Stomach smooth muscle (tissue), 2 donors: ENCODE results near the gene BNC2.
"Not testable (repeated sequence)": the region's sequence is repeated elsewhere in the genome, so short reads cannot be mapped to it uniquely, and the experiment has no call there.

ENCODE experiments used
- H3K27ac ChIP-seq: one replicate; pipeline ENCODE4 v1.7.0; 2013; ENCODE audit warnings: mild to moderate bottlenecking, low read length, inconsistent platforms
- H3K27me3 ChIP-seq, 2 donors: one replicate each; pipeline ENCODE4 v1.7.0; 2013; ENCODE audit warnings: low read length in 2 of 2; ENCODE audit not compliant: insufficient read depth in 2 of 2, control insufficient read depth in 1 of 2
- H3K36me3 ChIP-seq, 2 donors: one replicate each; pipeline ENCODE4 v1.7.0; 2013; ENCODE audit warnings: low read length in 2 of 2; ENCODE audit not compliant: control insufficient read depth in 2 of 2, insufficient read depth in 2 of 2
- H3K4me1 ChIP-seq: one replicate; pipeline ENCODE4 v1.7.0; 2013; ENCODE audit warnings: low read length; ENCODE audit not compliant: control insufficient read depth, insufficient read depth
- H3K4me3 ChIP-seq, 2 donors: one replicate each; pipeline ENCODE4 v1.7.0; 2013; ENCODE audit warnings: low read length in 2 of 2
- H3K9ac ChIP-seq, 2 donors: one replicate each; pipeline ENCODE4 v1.7.0; 2013; ENCODE audit warnings: low read length in 2 of 2, mild to moderate bottlenecking in 1 of 2
- H3K9me3 ChIP-seq, 2 donors: one replicate each; pipeline ENCODE4 v1.7.0; 2013; ENCODE audit warnings: low read length in 2 of 2; ENCODE audit not compliant: control insufficient read depth in 2 of 2
- donor health status: healthy.
- donor health status: Pancreatic carcinoma.

Gene BNC2

GRCh38 chr9:16441791-16442190 is 428.7 kb downstream of the BNC2 start:
- Histone ChIP-seq H3K4me1 (no peaks in the 10 kb centered on the region), H3K4me3 (no peak overlapping the region), H3K9ac (no peak overlapping the region), H3K27me3 (no peaks in the 10 kb centered on the region), H3K36me3 (no peaks in the 10 kb centered on the region), H3K9me3 (no peaks in the 10 kb centered on the region), H3K27ac (no peak overlapping the region)

GRCh38 chr9:16438831-16439230 is 431.6 kb downstream of the BNC2 start:
- H3K27ac ChIP-seq, H3K4me3 ChIP-seq, H3K4me1 ChIP-seq, H3K9me3 ChIP-seq, H3K27me3 ChIP-seq, H3K9ac ChIP-seq: not testable (repeated sequence)
- peaks cover 3 to 11% of the 10 kb centered on the region in 2 donors for H3K36me3 ChIP-seq

- Histone ChIP-seq H3K9ac (no peak overlapping the region), H3K4me1 (no peaks in the 10 kb centered on the region), H3K36me3 (peaks cover 3 to 11% of the 10 kb centered on the region in 2 donors), H3K4me3 (no peak overlapping the region), H3K9me3 (no peaks in the 10 kb centered on the region), H3K27me3 (no peaks in the 10 kb centered on the region), H3K27ac (no peak overlapping the region)
Observed at GRCh38 chr9:16436545-16436944, 433.9 kb downstream of the BNC2 start.

GRCh38 chr9:16434526-16434925 is 435.9 kb downstream of the BNC2 start:
- Histone ChIP-seq H3K9me3 (no peaks in the 10 kb centered on the region), H3K9ac (no peak overlapping the region), H3K4me1 (no peaks in the 10 kb centered on the region), H3K36me3 (peaks cover 3 to 11% of the 10 kb centered on the region in 2 donors), H3K27ac (no peak overlapping the region), H3K27me3 (no peaks in the 10 kb centered on the region), H3K4me3 (no peak overlapping the region)

GRCh38 chr9:16433494-16433893 is 437.0 kb downstream of the BNC2 start:
- Histone ChIP-seq H3K27ac (no peak overlapping the region), H3K9me3 (no peaks in the 10 kb centered on the region), H3K4me3 (no peak overlapping the region), H3K27me3 (no peaks in the 10 kb centered on the region), H3K36me3 (peaks cover 3 to 11% of the 10 kb centered on the region in 2 donors), H3K4me1 (no peaks in the 10 kb centered on the region), H3K9ac (no peak overlapping the region)

GRCh38 chr9:16431666-16432392 is 438.6 kb downstream of the BNC2 start:
- H3K9ac ChIP-seq, result no peak overlapping the region
- H3K4me1 ChIP-seq, result no peaks in the 10 kb centered on the region
- H3K27me3 ChIP-seq, result no peaks in the 10 kb centered on the region
- no peaks in the 10 kb centered on the region for H3K9me3 ChIP-seq
- no peak overlapping the region for H3K27ac ChIP-seq
- peaks cover 3 to 11% of the 10 kb centered on the region in 2 donors for H3K36me3 ChIP-seq
- no peak overlapping the region for H3K4me3 ChIP-seq

GRCh38 chr9:16429671-16430070 is 440.8 kb downstream of the BNC2 start:
- no peak overlapping the region for H3K27ac ChIP-seq
- H3K36me3 ChIP-seq, result no peaks in the 10 kb centered on the region
- H3K27me3 ChIP-seq, result no peaks in the 10 kb centered on the region
- no peaks in the 10 kb centered on the region for H3K4me1 ChIP-seq
- H3K9me3 ChIP-seq, result no peaks in the 10 kb centered on the region
- H3K4me3 ChIP-seq, result no peak overlapping the region
- no peak overlapping the region for H3K9ac ChIP-seq

GRCh38 chr9:16427873-16428427 is 442.5 kb downstream of the BNC2 start:
- no peaks in the 10 kb centered on the region for H3K27me3 ChIP-seq
- H3K4me1 ChIP-seq, result no peaks in the 10 kb centered on the region
- no peaks in the 10 kb centered on the region for H3K9me3 ChIP-seq
- no peak overlapping the region for H3K27ac ChIP-seq
- H3K36me3 ChIP-seq, result no peaks in the 10 kb centered on the region
- H3K4me3 ChIP-seq, result no peak overlapping the region
- no peak overlapping the region for H3K9ac ChIP-seq

GRCh38 chr9:16426716-16427115 is 443.8 kb downstream of the BNC2 start:
- no peak overlapping the region for H3K27ac ChIP-seq
- H3K4me1 ChIP-seq, result no peaks in the 10 kb centered on the region
- H3K4me3 ChIP-seq, result no peak overlapping the region
- no peaks in the 10 kb centered on the region for H3K27me3 ChIP-seq
- H3K36me3 ChIP-seq, result no peaks in the 10 kb centered on the region
- no peak overlapping the region for H3K9ac ChIP-seq
- no peaks in the 10 kb centered on the region for H3K9me3 ChIP-seq

- Histone ChIP-seq H3K9ac (no peak overlapping the region), H3K27ac (no peak overlapping the region), H3K27me3 (no peaks in the 10 kb centered on the region), H3K9me3 (no peaks in the 10 kb centered on the region), H3K4me1 (no peaks in the 10 kb centered on the region), H3K36me3 (no peaks in the 10 kb centered on the region), H3K4me3 (no peak overlapping the region)
Observed at GRCh38 chr9:16425562-16426231, 444.8 kb downstream of the BNC2 start.

- H3K9me3 ChIP-seq, result no peaks in the 10 kb centered on the region
- no peaks in the 10 kb centered on the region for H3K4me1 ChIP-seq
- no peak overlapping the region for H3K9ac ChIP-seq
- H3K4me3 ChIP-seq, result no peak overlapping the region
- no peak overlapping the region for H3K27ac ChIP-seq
- H3K36me3 ChIP-seq, result peaks cover 4 to 8% of the 10 kb centered on the region in 2 donors
- no peaks in the 10 kb centered on the region for H3K27me3 ChIP-seq
Observed at GRCh38 chr9:16422114-16422513, 448.4 kb downstream of the BNC2 start.
